Measurements from ENCODE around the gene FOXP1.

DNA sequence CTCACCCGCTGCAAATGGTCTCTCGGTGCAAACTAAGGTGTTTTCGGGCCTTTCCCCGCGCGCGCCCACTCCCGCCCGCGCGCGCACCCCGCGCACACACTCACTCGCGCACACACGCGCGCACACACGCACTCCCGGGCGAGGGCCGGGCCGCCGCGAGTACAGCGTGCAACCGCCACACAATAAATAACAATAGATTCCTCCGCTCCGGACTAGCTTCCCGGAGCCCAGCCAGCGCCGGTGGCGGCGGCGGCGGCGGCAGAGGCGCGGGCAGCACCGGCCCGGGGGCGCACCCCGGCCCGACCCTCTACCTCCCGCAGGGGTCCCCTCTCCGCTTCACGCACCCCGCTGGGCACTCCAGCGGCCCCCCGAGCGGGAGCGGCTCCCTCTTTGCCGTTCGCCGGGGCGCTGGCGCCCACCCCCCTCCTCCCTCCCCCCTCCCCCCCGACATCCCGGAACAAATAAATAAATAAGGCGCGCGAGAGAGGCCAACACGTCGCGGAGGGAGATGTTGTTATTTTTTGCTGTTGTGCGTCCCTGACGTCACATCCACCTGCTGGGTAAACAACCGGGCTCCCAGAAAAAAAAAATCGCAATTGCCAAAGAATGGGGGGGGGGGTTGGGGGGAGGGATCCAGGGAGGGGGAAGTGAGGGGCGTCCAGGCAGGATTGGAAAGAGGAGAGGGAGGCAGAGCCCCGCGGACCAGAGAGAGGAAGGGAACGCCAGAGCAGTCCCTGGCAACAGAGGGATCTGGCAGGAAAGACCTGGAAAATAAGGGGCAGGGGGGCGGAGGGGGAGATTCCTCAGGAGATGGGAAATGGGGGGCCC lies at the start of gene FOXP1:
- TF ChIP-seq, protein P1, sequence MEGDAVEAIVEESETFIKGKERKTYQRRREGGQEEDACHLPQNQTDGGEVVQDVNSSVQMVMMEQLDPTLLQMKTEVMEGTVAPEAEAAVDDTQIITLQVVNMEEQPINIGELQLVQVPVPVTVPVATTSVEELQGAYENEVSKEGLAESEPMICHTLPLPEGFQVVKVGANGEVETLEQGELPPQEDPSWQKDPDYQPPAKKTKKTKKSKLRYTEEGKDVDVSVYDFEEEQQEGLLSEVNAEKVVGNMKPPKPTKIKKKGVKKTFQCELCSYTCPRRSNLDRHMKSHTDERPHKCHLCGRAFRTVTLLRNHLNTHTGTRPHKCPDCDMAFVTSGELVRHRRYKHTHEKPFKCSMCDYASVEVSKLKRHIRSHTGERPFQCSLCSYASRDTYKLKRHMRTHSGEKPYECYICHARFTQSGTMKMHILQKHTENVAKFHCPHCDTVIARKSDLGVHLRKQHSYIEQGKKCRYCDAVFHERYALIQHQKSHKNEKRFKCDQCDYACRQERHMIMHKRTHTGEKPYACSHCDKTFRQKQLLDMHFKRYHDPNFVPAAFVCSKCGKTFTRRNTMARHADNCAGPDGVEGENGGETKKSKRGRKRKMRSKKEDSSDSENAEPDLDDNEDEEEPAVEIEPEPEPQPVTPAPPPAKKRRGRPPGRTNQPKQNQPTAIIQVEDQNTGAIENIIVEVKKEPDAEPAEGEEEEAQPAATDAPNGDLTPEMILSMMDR (IDR thresholded peaks at IDR 0.05): no peak
- TF ChIP-seq EZH2 (IDR thresholded peaks at IDR 0.05; ENCODE audit: borderline replicate concordance, insufficient read depth, low read depth, low read length, poor library complexity, severe bottlenecking): no peak

Measured in B cell (primary cell).